KOPT-K1 (cell line): ENCODE results near the gene GTF2IRD1.
"Not testable (repeated sequence)": the region's sequence is repeated elsewhere in the genome, so short reads cannot be mapped to it uniquely, and the experiment has no call there.

Experiments used
- H3K27ac ChIP-seq: fragments of 200-600 bp; sonication (generic); 2 replicates; pipeline ENCODE4 v1.5.1; 2016; ENCODE audit warnings: antibody characterized with exemption, mild to moderate bottlenecking, low read depth, low read length; ENCODE audit not compliant: poor library complexity, severe bottlenecking
- H3K36me3 ChIP-seq: fragments of 200-600 bp; sonication (generic); 2 replicates; pipeline ENCODE4 v1.5.1; 2017; ENCODE audit warnings: antibody characterized with exemption, mild to moderate bottlenecking, low read length, moderate library complexity; ENCODE audit not compliant: insufficient read depth
- H3K9me3 ChIP-seq: fragments of 200-600 bp; sonication (generic); 2 replicates; pipeline ENCODE4 v1.5.1; 2017; ENCODE audit warnings: antibody characterized with exemption, low read length, mild to moderate bottlenecking; ENCODE audit not compliant: insufficient read depth, poor library complexity, severe bottlenecking

Gene GTF2IRD1

DNA sequence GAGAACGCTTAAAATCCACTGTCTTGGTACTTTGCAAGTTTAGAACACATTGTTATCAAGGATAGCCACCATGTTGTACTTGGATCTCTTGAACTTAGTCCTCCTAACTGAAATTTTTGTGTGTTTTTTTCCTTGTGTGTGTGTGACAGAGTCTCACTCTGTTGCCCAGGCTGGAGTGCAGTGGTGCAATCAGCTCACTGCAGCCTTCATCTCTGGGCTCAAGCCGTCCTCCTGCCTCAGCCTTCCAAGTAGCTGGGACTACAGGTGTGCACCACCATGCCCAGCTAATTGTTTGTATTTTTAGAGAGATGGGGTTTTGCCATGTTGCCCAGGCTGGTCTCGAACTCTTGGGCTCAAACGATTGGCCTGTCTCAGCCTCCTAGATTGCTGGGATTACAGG, 34.5 kb upstream of the GTF2IRD1 start:
- H3K9me3 ChIP-seq, H3K36me3 ChIP-seq, H3K27ac ChIP-seq: not testable (repeated sequence)

DNA sequence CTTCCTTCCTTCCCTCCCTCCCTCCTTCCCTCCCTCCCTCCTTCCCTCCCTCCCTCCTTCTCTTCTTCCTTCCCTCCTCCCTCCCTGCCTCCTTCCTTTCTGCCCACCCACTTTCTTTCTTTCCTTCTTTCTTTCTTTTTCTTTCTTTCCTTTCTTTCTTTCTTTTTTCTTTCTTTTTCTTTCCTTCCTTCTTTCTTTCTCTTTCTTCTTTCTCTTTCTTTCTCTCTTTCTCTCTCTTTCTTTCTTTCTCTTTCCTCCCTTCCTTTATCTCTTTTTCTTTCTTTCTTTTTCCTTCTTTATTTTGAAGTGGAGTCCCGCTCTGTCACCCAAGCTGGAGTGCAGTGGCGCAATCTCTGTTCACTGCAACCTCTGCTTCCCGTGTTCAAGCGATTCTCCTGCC, 33.7 kb upstream of the GTF2IRD1 start:
- H3K9me3 ChIP-seq, result no peaks in the 10 kb centered on the region
- H3K36me3 ChIP-seq, result no peaks in the 10 kb centered on the region
- H3K27ac ChIP-seq, result no peak overlapping the region

DNA sequence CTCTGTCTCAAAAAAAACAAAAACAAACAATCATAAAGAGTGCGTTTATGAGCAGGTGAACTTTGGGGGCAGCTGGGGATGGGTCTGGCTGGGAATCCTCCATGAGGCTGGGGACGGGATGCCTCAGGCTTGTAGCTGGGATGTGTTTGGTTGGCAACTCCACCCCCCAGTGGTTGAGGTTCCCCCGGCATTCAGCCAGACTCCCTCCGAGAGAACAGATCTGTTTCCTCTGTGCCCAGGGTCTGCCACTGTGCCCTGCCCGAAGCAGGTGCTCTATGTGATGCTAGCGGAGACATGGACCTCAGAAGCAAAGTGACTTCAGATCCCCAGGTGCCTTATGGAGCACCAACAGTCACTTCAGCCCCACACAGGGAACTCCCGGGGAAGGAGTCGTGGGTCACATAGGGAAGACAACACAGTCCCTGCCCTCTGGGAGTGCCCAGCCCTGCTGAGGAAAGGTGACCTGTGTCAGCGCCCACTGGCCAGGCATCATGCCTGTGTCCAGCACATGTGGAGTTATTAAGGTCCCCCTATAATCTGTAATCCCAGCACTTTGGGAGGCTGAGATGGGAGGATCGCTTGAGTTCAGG, 29.3 kb upstream of the GTF2IRD1 start:
- Histone ChIP-seq H3K9me3 (no peaks in the 10 kb centered on the region), H3K27ac (no peak overlapping the region), H3K36me3 (no peaks in the 10 kb centered on the region)

- Histone ChIP-seq H3K9me3 (no peaks in the 10 kb centered on the region), H3K27ac (no peak overlapping the region), H3K36me3 (no peaks in the 10 kb centered on the region)
Measured at GRCh38 chr7:74428023-74428422, 25.7 kb upstream of the GTF2IRD1 start.

GRCh38 chr7:74429153-74429747, 24.5 kb upstream of the GTF2IRD1 start:
- Histone ChIP-seq H3K9me3 (no peaks in the 10 kb centered on the region), H3K27ac (no peak overlapping the region), H3K36me3 (no peaks in the 10 kb centered on the region)

DNA sequence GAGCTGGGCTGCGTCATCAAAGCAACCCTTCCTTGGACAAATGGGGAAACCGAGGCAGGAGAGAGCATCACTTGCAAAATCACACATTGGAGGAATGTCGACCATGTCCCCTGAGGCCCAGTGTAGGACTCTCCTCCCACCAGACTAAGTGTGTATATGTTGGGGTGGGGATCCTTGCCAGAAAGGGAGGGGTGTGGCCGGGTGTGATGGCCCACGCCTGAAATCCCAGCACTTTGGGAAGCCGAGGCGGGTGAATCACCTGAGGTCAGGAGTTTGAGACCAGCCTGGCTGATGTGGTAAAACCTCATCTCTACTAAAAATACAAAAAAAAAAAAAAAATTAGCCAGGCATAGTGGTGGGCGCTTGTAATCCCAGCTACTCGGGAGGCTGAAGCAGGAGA, 23.3 kb upstream of the GTF2IRD1 start:
- H3K9me3 ChIP-seq, H3K27ac ChIP-seq, H3K36me3 ChIP-seq: not testable (repeated sequence)

DNA sequence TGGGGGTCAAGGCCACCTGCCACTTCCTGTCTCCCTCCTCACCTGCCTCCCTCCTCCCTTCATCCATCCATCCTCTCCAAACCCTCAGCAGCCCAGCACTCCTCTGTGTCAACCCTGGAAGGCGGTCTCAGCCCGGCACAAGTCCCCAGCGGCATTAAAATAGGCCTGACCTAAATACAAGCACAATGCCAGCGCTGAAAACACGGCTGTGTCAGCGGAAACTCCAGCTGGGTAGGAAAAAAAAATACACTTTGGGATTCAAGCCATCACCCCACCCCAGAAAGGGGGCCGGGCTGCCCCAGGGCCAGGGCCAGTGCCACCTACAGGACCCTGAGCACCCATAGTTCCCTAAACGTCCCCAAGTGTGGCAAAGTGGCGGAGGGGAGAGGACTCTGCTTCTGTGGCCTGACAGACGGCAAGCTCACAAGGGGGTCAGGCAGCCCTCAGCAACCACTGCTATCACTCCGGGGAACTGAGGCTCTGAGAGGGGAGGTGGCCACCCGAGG, 22.7 kb upstream of the GTF2IRD1 start:
- H3K36me3 ChIP-seq, result no peaks in the 10 kb centered on the region
- H3K9me3 ChIP-seq, result no peaks in the 10 kb centered on the region
- H3K27ac ChIP-seq, result no peak overlapping the region

DNA sequence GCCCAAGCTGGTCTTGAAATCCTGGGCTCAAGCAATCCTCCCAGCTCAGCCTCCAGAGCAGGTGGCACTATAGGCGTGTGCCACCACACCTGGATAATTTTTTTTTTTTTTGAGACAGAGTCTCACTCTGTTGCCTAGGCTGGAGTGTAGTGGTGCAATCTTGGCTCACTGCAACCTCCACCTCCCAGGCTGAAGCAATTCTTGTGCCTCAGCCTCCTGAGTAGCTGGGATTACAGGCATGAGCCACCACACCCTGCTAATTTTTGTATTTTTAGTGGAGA, 16.5 kb upstream of the GTF2IRD1 start:
- H3K9me3 ChIP-seq, result peaks cover 14% of the 10 kb centered on the region
- not testable (repeated sequence) for H3K36me3 ChIP-seq, H3K27ac ChIP-seq

DNA sequence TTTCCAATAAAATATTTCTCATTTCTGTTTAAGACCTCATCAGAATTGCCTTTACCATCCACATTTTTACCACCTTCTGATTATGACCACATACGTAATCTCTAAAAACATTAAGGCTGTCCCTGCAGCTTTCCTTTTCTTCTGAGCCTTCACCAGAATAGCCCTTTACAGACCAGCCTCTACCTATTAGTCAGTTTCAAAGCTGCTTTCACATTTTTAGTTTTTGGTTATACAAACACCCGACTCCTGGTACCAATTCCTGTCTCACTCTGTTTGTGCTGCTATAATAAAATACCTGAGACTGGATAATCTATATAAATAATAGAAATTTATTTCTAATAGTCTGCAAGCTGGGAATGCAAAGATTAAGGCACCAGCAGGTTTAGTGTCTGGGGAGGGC, 15.4 kb upstream of the GTF2IRD1 start:
- Histone ChIP-seq H3K27ac (no peak overlapping the region), H3K36me3 (no peaks in the 10 kb centered on the region), H3K9me3 (peaks cover 14% of the 10 kb centered on the region)

GRCh38 chr7:74439541-74439940, 14.2 kb upstream of the GTF2IRD1 start:
- peaks cover 14% of the 10 kb centered on the region for H3K9me3 ChIP-seq
- H3K36me3 ChIP-seq, result no peaks in the 10 kb centered on the region
- H3K27ac ChIP-seq, result no peak overlapping the region

DNA sequence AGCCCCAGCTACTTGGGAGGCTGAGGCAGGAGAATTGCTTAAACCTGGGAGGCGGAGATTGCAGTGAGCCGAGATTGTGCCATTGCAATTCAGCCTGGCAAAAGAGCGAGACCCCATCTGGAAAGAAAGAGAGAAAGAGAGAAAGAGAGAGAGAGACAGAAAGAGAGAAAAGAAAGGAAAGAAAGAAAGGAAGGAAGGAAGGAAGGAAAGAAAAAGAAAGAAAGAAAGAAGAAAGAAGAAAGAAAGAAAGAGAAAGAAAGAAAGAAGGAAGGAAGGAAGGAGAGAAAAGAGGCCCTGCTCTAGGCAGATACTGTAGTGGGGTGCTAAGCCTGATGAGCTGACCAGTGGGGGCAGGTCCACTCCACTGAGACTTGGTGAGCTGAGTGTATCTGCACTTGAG, 13.6 kb upstream of the GTF2IRD1 start:
- H3K9me3 ChIP-seq, result peaks cover 14% of the 10 kb centered on the region
- not testable (repeated sequence) for H3K27ac ChIP-seq, H3K36me3 ChIP-seq

GRCh38 chr7:74441801-74442200, 11.9 kb upstream of the GTF2IRD1 start:
- no peaks in the 10 kb centered on the region for H3K36me3 ChIP-seq
- H3K9me3 ChIP-seq, result peaks cover 14% of the 10 kb centered on the region
- H3K27ac ChIP-seq, result no peak overlapping the region

GRCh38 chr7:74443543-74444247, 10.0 kb upstream of the GTF2IRD1 start:
- H3K27ac ChIP-seq, result no peak overlapping the region
- H3K36me3 ChIP-seq, result no peaks in the 10 kb centered on the region
- H3K9me3 ChIP-seq, result peaks cover 3% of the 10 kb centered on the region

- H3K36me3 ChIP-seq, result no peaks in the 10 kb centered on the region
- peaks cover 9% of the 10 kb centered on the region for H3K9me3 ChIP-seq
- H3K27ac ChIP-seq, result no peak overlapping the region
Measured at GRCh38 chr7:74449144-74449543, 4.6 kb upstream of the GTF2IRD1 start.

- H3K27ac ChIP-seq, result no peak overlapping the region
- no peaks in the 10 kb centered on the region for H3K36me3 ChIP-seq
Measured at GRCh38 chr7:74449809-74450397, 3.8 kb upstream of the GTF2IRD1 start.

More at GRCh38 chr7:74449809-74450397, 3.8 kb upstream of the GTF2IRD1 start:
- peaks cover 9% of the 10 kb centered on the region for H3K9me3 ChIP-seq
